SW 1271 (cell line): ENCODE results near the gene EDEM3.
"Not testable (repeated sequence)": the region's sequence is repeated elsewhere in the genome, so short reads cannot be mapped to it uniquely, and the experiment has no call there.

ENCODE experiments used
- DNase-seq, 2 experiments: peaks; one replicate each; lab custom pipeline; 2025; lab: John Stamatoyannopoulos, UW

The EDEM3 gene

DNA sequence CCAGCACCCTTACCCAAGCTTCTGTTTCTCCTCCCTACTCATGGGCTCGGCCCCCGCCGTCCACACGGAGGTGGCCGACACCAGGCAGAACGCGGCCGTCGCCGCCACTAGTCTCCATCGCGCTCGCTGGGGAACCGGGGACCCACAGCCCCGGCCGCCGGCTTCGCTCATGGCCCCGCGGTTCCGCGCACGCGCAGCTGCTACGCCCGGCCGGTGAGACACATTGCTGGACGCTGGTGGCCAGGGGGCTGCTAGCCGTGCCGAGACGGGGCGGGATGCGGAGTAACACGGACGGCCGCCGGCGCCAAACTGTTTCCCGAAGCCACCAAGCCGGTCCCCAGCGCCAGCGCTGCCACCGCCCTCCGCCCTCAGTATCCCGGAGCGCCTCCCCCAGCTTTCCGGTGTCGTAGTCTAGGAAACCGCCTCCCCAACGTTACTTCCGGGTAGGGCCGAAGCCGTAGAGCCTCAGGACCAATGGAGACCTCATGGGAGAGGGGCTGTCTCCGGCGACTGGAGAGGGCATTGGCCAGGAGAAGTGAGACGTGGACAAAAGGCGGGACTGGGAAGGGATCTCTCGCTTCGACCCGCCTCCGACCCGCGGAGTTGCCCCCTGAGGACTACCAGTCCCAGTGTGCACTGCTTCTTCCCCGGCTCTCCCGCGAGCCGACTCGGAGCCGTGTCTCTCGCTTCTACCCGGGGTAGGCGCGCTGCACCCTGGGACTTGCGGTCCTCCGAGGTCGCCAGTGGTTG, at the start of gene EDEM3:
Gene EDEM3, minus strand, starts transcription at position 383 of the 750 bp plus-strand sequence. Its CDS starts 212 bp downstream, at position 171.
- peak; percentile 90 to 95 for DNase-seq

DNA sequence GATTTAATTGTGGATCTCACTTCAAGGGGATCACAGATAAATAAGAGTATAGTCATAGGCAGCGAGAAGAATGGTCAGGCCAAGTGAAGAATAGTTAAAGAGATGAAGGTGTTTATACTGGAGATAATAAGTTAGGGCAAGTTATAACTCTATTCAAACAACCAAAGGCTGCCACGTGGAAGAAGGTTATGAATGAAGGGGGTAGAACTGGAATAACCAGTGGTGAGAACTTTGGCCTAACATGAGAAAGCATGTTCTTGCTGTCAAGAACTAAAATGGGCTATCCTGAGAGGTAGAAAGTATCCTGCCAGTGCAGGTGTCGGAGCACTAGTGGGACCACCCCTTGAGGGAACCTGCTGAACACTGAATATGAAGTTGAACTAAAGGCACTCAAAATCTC, 49.6 kb upstream of the EDEM3 start:
- DNase-seq: no peak

GRCh38 chr1:184803180-184803492, 48.5 kb upstream of the EDEM3 start:
- DNase-seq: no peak

DNA sequence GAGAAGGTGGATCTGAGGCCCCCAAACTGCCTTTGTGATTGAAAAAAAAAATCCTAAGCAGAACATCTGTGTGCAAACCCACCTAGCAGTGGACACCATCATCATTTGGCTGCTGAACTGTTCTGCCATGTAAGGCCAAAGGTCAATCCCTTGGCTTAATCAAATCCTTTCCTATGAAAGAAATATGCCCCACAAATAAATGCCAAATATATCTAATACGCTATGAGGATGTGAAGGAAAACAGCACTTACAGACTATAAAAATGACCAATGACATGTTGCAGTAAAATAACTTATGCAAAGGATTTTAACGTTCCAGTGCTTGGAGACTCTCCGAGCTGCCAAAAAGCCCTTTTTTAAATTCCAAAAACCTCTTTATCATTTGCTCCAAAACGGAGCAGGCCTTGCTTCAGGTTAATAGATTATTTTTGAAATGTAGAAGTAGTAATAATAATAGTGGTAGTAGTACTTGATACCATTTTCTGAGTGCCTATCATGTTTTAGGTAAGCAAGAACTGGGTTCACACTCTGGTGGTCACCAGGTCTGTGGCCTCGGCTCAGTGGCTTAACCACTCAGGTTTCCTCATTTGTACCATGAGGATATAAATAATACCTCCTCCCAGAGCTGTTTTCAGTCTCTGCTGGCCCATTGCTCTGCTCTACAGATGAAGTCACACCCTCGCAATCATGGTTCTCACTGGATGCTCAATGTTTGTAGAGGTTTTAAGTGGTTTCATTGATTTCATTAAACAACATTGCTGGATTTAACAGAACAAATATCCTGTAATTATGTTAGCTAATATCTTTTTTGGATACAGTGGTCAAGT, 47.9 kb upstream of the EDEM3 start:
- DNase-seq: no peak

GRCh38 chr1:184801503-184801902, 46.8 kb upstream of the EDEM3 start:
- DNase-seq: no peak

DNA sequence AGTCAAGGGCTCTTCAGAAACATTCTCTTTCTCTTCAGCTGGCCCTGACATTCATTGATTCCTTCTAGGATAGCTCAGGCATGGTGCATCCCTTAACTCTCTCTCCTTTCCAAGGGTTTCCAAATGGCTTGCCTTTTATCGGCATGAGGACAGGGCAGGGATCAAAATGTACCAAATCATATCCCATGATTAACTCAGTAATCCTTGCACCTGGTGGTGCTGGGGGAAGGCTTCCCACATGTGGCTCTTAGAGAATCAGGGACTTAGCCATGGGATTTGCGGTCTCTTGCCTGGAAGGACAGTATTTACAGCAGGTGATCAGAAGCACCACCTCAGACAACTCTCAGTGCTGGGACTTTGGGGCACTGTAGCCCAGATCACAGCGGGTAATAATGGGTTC, 46.2 kb upstream of the EDEM3 start:
- DNase-seq: no peak

- DNase-seq: no peak
Measured at GRCh38 chr1:184793967-184794366, 39.3 kb upstream of the EDEM3 start.

- peak; percentile 66 to 82 for DNase-seq
Measured at GRCh38 chr1:184792450-184792969, 37.9 kb upstream of the EDEM3 start.

DNA sequence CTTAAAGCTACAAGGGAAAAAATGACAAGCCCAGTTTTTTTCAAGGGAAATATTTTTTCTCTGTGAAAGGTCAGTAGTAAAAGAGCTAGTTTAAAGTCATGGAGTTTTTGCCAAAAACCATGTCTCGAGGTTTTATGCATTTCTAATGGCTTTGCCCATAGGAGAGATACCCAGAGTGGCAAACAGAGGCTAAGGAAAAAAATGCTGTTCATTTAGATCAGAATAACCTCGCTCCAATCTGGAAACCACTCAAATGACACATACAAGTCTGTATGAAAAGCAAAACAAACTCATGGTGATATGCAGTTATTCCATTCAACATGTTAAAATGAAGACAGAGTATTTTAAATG, 36.9 kb upstream of the EDEM3 start:
- DNase-seq: no peak

DNA sequence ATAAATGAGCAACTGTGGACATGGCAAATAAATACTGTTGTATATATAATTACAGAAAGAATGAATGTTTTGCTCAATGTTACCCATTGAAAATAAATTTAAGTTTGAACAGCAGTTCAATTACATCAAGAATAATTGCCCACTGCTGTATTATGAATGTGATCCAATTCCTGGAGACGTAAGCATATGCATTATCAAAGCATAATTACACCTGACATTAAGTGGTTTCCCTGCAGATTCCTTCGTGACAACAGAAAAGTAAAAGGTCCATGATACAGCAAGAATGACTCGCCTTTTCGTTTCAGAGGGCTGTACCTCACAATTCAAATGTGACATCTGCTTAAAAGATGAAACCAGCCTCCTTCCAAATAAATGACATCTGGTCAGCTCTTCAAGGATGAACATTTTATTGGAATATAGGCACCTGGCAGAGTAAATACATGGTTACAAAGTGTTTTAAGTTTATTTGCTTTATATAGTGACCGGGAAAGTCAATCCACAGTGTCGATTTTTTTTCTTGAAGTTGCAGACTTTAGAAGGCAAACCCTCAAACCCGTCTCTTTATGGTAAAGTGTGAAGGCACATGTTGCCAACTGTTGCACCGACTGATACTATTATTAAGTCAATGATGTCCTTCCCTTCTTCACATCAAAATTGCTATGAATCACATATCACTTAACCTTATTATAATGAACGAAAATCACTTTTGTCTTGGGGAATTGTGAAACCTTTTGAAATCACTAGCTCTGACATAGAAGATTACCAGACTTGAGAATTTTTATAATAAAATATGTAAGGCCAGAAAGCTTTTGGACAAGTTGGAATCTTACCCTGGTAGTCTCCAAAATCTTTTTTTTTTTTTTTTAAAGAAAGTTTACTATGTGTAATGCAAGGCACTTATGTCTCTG, 36.2 kb upstream of the EDEM3 start:
- no peak for DNase-seq

DNA sequence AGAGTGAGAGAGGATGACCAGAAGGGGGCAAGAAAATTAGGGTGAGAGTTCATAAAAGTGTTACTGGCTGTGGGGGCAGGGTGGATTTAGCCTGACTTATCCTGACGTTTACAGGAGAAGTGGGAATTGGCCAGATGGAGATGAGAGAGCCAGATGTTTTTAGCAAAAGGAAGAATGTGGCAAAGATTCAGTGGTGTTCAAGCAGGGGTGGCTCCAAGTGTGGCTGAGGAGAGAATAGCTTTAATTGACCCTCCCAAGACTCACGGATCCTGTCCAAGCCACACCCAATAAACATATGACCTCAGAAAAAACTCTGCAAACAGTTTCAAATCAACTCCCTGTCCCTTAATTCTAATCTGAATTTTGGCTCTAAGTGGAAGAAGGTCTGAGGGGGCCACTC, 35.2 kb upstream of the EDEM3 start:
- DNase-seq: no peak

DNA sequence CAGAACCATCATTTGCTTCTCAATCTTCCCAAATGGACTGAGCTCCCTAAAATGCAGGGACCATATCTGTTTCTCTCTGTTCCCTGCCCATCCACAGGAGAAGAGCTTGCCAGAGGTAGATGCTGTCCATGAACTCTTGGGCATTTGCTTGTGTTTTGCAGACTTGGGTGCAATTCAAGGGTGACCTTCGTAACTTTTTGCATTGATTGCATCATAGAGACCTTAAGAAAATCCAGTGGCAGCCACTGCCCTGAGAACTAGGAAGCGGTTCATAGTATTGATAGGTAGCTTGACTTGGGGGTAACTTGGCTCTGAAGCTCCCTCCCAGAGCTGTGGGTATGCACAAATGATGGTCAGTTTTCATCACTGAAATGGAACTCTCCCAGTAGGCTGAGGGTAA, 34.3 kb upstream of the EDEM3 start:
- DNase-seq: no peak

- no peak for DNase-seq
Measured at GRCh38 chr1:184785529-184785928, 30.9 kb upstream of the EDEM3 start.

- not testable (repeated sequence) for DNase-seq
Measured at GRCh38 chr1:184783723-184784122, 29.1 kb upstream of the EDEM3 start.

- DNase-seq: no peak
Measured at GRCh38 chr1:184781941-184782340, 27.3 kb upstream of the EDEM3 start.

GRCh38 chr1:184775885-184776284, 21.2 kb upstream of the EDEM3 start:
- DNase-seq: no peak

GRCh38 chr1:184775329-184775728, 20.7 kb upstream of the EDEM3 start:
- DNase-seq: no peak

DNA sequence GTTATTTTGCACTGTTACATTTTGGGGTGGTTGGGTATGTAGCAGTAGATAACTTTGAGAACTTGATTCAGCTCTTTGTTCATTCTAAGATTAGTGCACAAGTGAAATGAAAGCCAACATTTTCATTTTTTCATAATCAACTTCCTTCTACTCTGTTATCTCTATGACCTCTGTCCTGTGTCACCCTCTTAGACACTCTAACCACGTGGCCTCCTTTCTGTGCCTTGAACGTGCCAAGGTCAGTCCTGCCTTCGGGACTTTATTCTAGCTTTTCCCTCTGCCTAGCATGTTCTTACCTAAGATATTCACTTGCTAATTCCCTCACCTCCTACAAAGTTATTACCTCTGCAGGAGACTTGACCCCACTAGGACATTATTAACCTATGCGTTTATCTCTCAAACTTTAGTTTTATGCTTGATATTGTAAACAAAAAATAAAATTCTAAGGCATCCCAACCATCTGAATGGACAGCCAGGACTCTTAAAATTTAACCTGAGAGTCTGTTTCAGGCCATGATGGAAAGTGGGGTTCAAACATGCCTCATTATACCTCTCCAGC, 19.2 kb upstream of the EDEM3 start:
- no peak for DNase-seq

GRCh38 chr1:184771190-184771691, 16.6 kb upstream of the EDEM3 start:
- no peak for DNase-seq

GRCh38 chr1:184770181-184770979, 15.7 kb upstream of the EDEM3 start:
- no peak for DNase-seq

GRCh38 chr1:184769241-184769640, 14.6 kb upstream of the EDEM3 start:
- no peak for DNase-seq
